Measurements from ENCODE around the gene NDUFA12.

The NDUFA12 gene

DNA sequence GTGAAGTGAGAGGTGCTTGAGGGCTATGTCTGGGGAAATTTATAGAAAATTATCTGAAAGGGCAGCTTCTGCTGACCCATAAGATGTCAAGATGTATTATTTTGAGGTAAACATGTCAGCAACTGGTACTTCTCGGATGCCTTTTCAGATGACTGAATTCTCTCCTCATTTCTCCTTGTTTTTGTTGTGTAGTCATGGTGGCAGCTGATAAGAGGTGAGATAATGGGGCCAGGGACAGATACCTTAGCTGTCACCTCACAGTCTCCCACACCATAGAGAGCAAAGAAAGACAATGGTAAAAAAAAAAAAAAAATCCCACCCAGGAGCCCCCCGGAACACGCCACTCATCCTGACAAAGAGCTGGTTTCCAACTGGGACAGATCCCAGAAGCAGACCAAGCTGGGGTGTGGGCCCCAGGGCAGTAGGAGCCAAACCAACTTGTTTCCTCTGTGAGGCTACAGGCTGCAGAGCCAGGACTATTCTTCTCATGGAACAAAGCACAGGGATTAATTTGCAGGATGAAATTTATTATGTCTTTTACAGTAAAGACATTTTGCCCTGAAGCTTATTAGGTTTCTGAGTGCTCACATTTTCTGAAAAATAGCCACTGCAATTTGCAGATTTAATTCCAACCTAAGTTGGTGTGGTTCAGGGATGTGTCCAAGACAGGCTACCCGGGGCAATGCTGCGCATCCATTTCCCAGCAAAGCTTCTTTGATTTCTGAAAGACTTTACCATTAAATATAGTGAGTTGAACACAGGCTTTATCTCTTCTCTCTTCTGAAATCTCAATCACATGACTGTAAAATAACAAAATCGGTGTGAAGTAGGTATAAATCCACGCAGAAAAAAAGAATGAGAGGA is 52.2 kb downstream of the NDUFA12 start:
- DNase-seq, result no peak
- in situ Hi-C loops (cut with MboI; ENCODE audit: low pct_unique_long_range_greater_than_20kb, low sequenced_read_pairs), result no loop called here

GRCh38 chr12:94948232-94948810 is 55.2 kb downstream of the NDUFA12 start:
- in situ Hi-C loops (cut with MboI; ENCODE audit: low pct_unique_long_range_greater_than_20kb, low sequenced_read_pairs), result no loop called here
- no peak for DNase-seq

DNA sequence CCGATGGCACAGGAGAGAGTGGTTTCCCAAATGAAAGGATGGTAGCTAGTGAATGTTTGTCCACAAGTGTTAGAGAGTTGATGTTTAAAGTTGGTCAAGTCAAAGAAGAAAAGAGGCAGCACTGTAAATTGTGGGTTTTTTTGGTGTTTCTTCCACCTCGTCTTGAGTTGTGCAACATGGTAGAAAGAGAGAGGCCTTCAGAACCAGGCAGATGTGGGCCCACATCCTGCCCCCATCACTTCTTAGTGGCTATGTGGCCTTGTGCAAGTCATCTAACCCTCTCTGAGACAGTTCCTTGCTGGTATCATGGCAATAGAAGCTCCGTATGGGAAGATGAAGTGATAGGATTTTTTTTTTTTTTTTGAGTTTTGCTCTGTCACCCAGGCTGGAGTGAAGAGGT is 60.8 kb downstream of the NDUFA12 start:
- in situ Hi-C loops (cut with MboI; ENCODE audit: low pct_unique_long_range_greater_than_20kb, low sequenced_read_pairs), result no loop called here
- no peak for DNase-seq

GRCh38 chr12:94941440-94941862 is 62.0 kb downstream of the NDUFA12 start:
- in situ Hi-C loops (cut with MboI; ENCODE audit: low pct_unique_long_range_greater_than_20kb, low sequenced_read_pairs), result no loop called here
- DNase-seq, result no peak

DNA sequence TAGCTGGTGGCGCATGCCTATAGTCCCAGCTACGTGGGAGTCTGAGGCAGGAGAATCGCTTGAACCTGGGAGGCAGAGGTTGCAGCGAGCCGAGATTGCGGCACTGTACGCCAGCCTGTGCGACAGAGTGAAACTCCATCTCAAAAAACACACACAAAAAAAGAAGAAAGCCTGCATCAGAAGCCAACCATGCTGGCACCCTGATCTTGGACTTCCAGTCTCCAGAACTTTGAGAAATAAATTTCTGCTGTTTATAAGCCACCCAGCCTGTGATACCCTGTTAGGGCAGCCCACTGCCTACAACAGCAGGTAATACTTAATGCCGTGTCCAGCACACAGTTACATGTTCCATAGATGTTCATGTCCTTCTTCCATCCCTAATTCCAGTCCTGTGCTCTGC is 62.7 kb downstream of the NDUFA12 start:
- in situ Hi-C loops (cut with MboI; ENCODE audit: low pct_unique_long_range_greater_than_20kb, low sequenced_read_pairs), result no loop called here
- DNase-seq, result no peak

GRCh38 chr12:94938583-94938982 is 64.9 kb downstream of the NDUFA12 start:
- in situ Hi-C loops (cut with MboI; ENCODE audit: low pct_unique_long_range_greater_than_20kb, low sequenced_read_pairs), result no loop called here

GRCh38 chr12:94930772-94931171 is 72.7 kb downstream of the NDUFA12 start:
- DNase-seq, result no peak
- in situ Hi-C loops (cut with MboI; ENCODE audit: low pct_unique_long_range_greater_than_20kb, low sequenced_read_pairs), result no loop called here

More at GRCh38 chr12:94938583-94938982, 64.9 kb downstream of the NDUFA12 start:
- DNase-seq, result no peak

DNA sequence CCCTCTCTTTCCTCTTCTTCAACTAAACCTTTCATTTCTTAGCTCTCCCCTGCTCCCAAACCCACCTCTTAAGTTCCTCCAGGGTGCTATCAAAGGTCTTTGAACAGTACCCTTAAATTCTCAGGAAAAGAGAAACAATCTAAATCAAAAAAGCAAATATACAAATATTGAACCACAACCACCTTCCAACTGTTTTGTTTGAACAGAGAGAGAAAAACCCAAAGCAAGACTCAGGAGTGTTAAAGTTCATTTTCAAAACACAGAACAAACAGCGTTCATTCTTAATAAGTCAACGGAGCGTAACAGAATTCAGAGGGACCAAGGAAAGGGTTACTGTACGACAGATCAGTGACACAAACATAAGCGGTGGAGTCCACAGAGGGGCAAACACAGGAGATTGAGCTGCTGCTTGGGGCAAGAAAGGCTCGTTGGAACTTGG is 73.3 kb downstream of the NDUFA12 start:
- no peak for DNase-seq
- in situ Hi-C loops (cut with MboI; ENCODE audit: low pct_unique_long_range_greater_than_20kb, low sequenced_read_pairs), result no loop called here

DNA sequence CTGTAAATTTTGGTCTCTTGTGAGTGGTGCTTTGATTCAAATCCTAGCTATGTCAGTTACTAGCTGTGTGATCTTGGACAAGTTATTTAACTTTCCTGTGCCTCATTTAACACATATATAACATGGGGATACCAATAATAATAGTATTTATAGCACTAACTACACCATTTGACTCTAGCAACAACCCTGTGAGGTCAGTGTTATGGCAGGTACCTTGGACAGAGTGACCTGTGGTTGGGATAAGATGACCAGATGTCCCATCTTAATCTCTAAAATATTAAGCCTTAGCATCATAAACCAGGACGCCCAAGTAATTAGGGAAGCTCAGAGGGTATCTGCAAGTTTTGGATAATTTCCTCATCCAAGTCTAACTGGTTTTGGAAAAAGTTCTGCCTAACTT is 73.7 kb downstream of the NDUFA12 start:
- in situ Hi-C loops (cut with MboI; ENCODE audit: low pct_unique_long_range_greater_than_20kb, low sequenced_read_pairs), result no loop called here

GRCh38 chr12:94925729-94926128 is 77.8 kb downstream of the NDUFA12 start:
- no peak for DNase-seq
- in situ Hi-C loops (cut with MboI; ENCODE audit: low pct_unique_long_range_greater_than_20kb, low sequenced_read_pairs), result no loop called here

More for the DNA sequence above, 73.7 kb downstream of the NDUFA12 start:
- no peak for DNase-seq

- DNase-seq, result no peak
- in situ Hi-C loops (cut with MboI; ENCODE audit: low pct_unique_long_range_greater_than_20kb, low sequenced_read_pairs), result no loop called here
Measured at GRCh38 chr12:94925206-94925605, 78.3 kb downstream of the NDUFA12 start.

- in situ Hi-C loops (cut with MboI; ENCODE audit: low pct_unique_long_range_greater_than_20kb, low sequenced_read_pairs), result no loop called here
- DNase-seq, result no peak
Measured at GRCh38 chr12:94922561-94922960, 80.9 kb downstream of the NDUFA12 start.
